HepG2 (cell line): Measurements from ENCODE around the gene BPIFA1. TPM values are rescaled to one million over a fixed set of nuclear protein-coding genes. Genes with fewer than 3 reads are reported as not detected.
A peak's percentile ranks its signal among the peaks of the same experiment; 100 is the strongest.

Experiments
- ATF1 ChIP-seq: IDR thresholded peaks from 2 replicates; pipeline ENCODE4 v1.6.1; 2016; ENCODE audit warnings: mild to moderate bottlenecking, control low read depth
- CBX5 ChIP-seq: sonication (generic); formaldehyde crosslinking; IDR thresholded peaks from 2 replicates; pipeline ENCODE4 v1.4.0; 2020; ENCODE audit warnings: missing genetic modification reagents, borderline replicate concordance
- FOXA1 ChIP-seq, 2 experiments: fragments of 450-650 bp in 1 of 2; sonication (generic) in 1 of 2; formaldehyde crosslinking in 1 of 2; IDR thresholded peaks; 2 replicates each; pipeline versions ENCODE4 v1.4.0 to v1.6.1; 2016 to 2020; ENCODE audit warnings: missing genetic modification reagents in 1 of 2
- HOXA3 ChIP-seq: sonication (generic); formaldehyde crosslinking; IDR thresholded peaks from 2 replicates; pipeline ENCODE4 v1.5.0; 2020; ENCODE audit warnings: missing genetic modification reagents
- NFRKB ChIP-seq: fragments of 450-650 bp; IDR thresholded peaks from 2 replicates; pipeline ENCODE4 v1.6.1; 2017
- RXRA ChIP-seq: sonication (generic); formaldehyde crosslinking; IDR thresholded peaks from 2 replicates; pipeline ENCODE4 v1.5.1; 2020; ENCODE audit warnings: missing genetic modification reagents
- SETDB1 ChIP-seq: sonication (generic); formaldehyde crosslinking; IDR thresholded peaks from 2 replicates; pipeline ENCODE4 v1.5.1; 2020; ENCODE audit warnings: missing genetic modification reagents, mild to moderate bottlenecking, borderline replicate concordance
- SMARCE1 ChIP-seq: fragments of 450-650 bp; IDR thresholded peaks from 2 replicates; pipeline ENCODE4 v1.6.1; 2017; ENCODE audit warnings: borderline replicate concordance
- TBX2 ChIP-seq: sonication (generic); formaldehyde crosslinking; IDR thresholded peaks from 2 replicates; pipeline ENCODE4 v1.5.0; 2020; ENCODE audit warnings: missing genetic modification reagents, mild to moderate bottlenecking, borderline replicate concordance
- ZNF17 ChIP-seq: sonication (generic); formaldehyde crosslinking; IDR thresholded peaks from 2 replicates; pipeline ENCODE4 v1.5.0; 2020; ENCODE audit warnings: mild to moderate bottlenecking, missing genetic modification reagents
- ZNF431 ChIP-seq: sonication (generic); formaldehyde crosslinking; IDR thresholded peaks from 2 replicates; pipeline ENCODE4 v1.9.0; 2022; ENCODE audit warnings: missing genetic modification reagents, low read depth, mild to moderate bottlenecking, borderline replicate concordance
- ZNF552 ChIP-seq: sonication (generic); formaldehyde crosslinking; IDR thresholded peaks from 2 replicates; pipeline ENCODE4 v1.9.0; 2022; ENCODE audit warnings: missing genetic modification reagents, mild to moderate bottlenecking, borderline replicate concordance
- polyA plus RNA-seq, 8 experiments: library from polyadenylated mRNA; depleted of rRNA in 3 of 8; stranded (reverse) in 7 of 8; unstranded in 1 of 8; fragments of >200 nt; fragmentation: Illumina TruSeq in 4 of 8; extraction: Trizol in 4 of 8; gene quantifications; 2 replicates each; pipeline versions ENCODE4 v1.2.1 to v1.2.3, GENCODE V29; 2011 to 2016; ENCODE audit warnings: low read depth in 4 of 8, missing spikeins in 1 of 8, mixed read lengths in 1 of 8; ENCODE audit not compliant: insufficient read depth in 1 of 8
- total RNA-seq, 5 experiments: library from RNA; depleted of rRNA; stranded (reverse); fragments of >200 nt; fragmentation: Illumina TruSeq; extraction: Trizol; gene quantifications; 2 replicates each; pipeline ENCODE4 v1.2.3, GENCODE V29; 2016; ENCODE audit warnings: low read depth in 1 of 5
- TF ChIP-seq, protein P1 (sequence below): sonication (generic); formaldehyde crosslinking; IDR thresholded peaks from 2 replicates; pipeline ENCODE4 v1.4.0; 2020; ENCODE audit warnings: missing genetic modification reagents
- TF ChIP-seq, protein P2 (sequence below): IDR thresholded peaks from 2 replicates; pipeline ENCODE4 v1.6.1; 2016
- TF ChIP-seq, protein P3 (sequence below): IDR thresholded peaks from 2 replicates; pipeline ENCODE4 v1.6.1; 2012; ENCODE audit warnings: inconsistent platforms
- TF ChIP-seq, protein P4 (sequence below): sonication (generic); formaldehyde crosslinking; IDR thresholded peaks from 2 replicates; pipeline ENCODE4 v1.5.1; 2020; ENCODE audit warnings: mild to moderate bottlenecking, missing genetic modification reagents
- TF ChIP-seq, protein P5 (sequence below): sonication (generic); formaldehyde crosslinking; conservative IDR thresholded peaks from 2 replicates; pipeline ENCODE4 v1.4.0; 2020; ENCODE audit warnings: missing genetic modification reagents
- TF ChIP-seq, protein P6 (sequence below): sonication (generic); formaldehyde crosslinking; IDR thresholded peaks from 2 replicates; pipeline ENCODE4 v1.5.1; 2020; ENCODE audit warnings: missing genetic modification reagents, mild to moderate bottlenecking, borderline replicate concordance

Gene BPIFA1
- total and polyA plus RNA-seq, 2 of the 13 experiments (the other 11 are each of a cell fraction or from before 2014, with no cell fraction given), result not detected

DNA sequence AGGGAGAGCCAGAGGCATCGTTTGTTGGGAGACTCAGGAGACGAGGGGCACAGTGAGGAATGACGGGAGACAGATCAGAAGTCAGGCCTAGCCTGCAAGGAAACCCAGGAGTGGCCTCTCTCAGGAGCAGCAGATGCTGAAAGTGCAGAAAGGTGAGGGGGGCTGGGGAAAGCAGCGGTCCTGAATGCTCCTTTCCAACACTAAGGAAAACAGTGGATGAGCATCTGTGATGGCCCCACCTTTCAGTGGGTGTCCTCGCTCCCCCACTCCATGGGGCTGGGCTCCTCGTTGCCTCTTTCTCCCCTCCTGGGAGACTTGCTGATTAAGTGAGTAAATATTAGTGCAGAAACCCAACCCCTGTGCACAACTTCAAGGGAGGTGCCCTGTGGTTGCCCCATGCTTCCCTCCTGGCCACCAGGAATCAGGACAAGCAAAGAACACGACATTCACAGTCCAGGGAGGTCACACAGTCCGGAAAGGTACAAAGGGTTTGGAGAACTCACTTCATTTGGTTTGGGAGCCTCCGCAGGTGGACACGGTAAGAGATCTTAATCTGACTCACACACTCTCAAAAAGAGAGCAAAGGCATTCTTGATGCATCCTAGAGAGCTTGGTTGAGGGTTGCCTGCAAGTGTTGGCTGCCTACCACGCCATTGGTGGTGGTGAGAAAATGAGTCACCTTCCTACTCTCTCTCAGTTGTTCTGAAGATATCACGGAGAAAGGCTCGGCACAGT lies 37.5 kb downstream of the BPIFA1 start (continued):
- TF ChIP-seq, protein P1, sequence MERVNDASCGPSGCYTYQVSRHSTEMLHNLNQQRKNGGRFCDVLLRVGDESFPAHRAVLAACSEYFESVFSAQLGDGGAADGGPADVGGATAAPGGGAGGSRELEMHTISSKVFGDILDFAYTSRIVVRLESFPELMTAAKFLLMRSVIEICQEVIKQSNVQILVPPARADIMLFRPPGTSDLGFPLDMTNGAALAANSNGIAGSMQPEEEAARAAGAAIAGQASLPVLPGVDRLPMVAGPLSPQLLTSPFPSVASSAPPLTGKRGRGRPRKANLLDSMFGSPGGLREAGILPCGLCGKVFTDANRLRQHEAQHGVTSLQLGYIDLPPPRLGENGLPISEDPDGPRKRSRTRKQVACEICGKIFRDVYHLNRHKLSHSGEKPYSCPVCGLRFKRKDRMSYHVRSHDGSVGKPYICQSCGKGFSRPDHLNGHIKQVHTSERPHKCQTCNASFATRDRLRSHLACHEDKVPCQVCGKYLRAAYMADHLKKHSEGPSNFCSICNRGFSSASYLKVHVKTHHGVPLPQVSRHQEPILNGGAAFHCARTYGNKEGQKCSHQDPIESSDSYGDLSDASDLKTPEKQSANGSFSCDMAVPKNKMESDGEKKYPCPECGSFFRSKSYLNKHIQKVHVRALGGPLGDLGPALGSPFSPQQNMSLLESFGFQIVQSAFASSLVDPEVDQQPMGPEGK (CRISPR knock-in tag), result no peak; the same call in 1 of the 2 replicates
- TF ChIP-seq ATF1 (CRISPR knock-in tag), result 0 out of 2 replicates have a peak, but pooled peaks have one; percentile 18
- 0 out of 2 replicates have a peak, but pooled peaks have one; percentile 8 for TF ChIP-seq TBX2
- TF ChIP-seq CBX5 (CRISPR knock-in tag), result peak; percentile 18; the same call in 1 of the 2 replicates
- TF ChIP-seq, protein P2, sequence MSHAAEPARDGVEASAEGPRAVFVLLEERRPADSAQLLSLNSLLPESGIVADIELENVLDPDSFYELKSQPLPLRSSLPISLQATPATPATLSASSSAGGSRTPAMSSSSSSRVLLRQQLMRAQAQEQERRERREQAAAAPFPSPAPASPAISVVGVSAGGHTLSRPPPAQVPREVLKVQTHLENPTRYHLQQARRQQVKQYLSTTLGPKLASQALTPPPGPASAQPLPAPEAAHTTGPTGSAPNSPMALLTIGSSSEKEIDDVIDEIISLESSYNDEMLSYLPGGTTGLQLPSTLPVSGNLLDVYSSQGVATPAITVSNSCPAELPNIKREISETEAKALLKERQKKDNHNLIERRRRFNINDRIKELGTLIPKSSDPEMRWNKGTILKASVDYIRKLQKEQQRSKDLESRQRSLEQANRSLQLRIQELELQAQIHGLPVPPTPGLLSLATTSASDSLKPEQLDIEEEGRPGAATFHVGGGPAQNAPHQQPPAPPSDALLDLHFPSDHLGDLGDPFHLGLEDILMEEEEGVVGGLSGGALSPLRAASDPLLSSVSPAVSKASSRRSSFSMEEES (CRISPR knock-in tag), result no peak
- no peak for TF ChIP-seq NFRKB
- no peak for TF ChIP-seq HOXA3 (CRISPR knock-in tag)
- no peak for TF ChIP-seq FOXA1 (IDR thresholded peaks at IDR 0.05)
- TF ChIP-seq FOXA1 (CRISPR knock-in tag; IDR thresholded peaks at IDR 0.05), result no peak
- TF ChIP-seq ZNF431, result no peak
- TF ChIP-seq, protein P3, sequence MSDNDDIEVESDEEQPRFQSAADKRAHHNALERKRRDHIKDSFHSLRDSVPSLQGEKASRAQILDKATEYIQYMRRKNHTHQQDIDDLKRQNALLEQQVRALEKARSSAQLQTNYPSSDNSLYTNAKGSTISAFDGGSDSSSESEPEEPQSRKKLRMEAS, result 0 out of 2 replicates have a peak, but pooled peaks have one; percentile 20
- TF ChIP-seq, protein P4, sequence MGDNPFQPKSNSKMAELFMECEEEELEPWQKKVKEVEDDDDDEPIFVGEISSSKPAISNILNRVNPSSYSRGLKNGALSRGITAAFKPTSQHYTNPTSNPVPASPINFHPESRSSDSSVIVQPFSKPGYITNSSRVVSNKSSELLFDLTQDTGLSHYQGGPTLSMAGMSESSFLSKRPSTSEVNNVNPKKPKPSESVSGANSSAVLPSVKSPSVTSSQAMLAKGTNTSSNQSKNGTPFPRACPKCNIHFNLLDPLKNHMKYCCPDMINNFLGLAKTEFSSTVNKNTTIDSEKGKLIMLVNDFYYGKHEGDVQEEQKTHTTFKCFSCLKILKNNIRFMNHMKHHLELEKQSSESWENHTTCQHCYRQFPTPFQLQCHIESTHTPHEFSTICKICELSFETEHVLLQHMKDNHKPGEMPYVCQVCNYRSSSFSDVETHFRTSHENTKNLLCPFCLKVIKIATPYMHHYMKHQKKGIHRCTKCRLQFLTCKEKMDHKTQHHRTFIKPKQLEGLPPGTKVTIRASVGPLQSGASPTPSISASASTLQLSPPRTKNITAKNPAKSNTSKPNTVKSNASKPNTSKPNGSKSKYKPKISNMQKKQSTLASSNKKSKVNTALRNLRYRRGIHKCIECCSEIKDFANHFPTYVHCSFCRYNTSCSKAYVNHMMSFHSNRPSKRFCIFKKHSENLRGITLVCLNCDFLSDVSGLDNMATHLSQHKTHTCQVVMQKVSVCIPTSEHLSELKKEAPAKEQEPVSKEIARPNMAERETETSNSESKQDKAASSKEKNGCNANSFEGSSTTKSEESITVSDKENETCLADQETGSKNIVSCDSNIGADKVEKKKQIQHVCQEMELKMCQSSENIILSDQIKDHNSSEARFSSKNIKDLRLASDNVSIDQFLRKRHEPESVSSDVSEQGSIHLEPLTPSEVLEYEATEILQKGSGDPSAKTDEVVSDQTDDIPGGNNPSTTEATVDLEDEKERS (CRISPR knock-in tag), result no peak
- TF ChIP-seq SETDB1, result no peak
- no peak for TF ChIP-seq SMARCE1
- TF ChIP-seq RXRA (CRISPR knock-in tag), result 0 out of 2 replicates have a peak, but pooled peaks have one; percentile 43
- no peak for TF ChIP-seq ZNF552
- TF ChIP-seq, protein P5, sequence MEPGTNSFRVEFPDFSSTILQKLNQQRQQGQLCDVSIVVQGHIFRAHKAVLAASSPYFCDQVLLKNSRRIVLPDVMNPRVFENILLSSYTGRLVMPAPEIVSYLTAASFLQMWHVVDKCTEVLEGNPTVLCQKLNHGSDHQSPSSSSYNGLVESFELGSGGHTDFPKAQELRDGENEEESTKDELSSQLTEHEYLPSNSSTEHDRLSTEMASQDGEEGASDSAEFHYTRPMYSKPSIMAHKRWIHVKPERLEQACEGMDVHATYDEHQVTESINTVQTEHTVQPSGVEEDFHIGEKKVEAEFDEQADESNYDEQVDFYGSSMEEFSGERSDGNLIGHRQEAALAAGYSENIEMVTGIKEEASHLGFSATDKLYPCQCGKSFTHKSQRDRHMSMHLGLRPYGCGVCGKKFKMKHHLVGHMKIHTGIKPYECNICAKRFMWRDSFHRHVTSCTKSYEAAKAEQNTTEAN, result no peak
- TF ChIP-seq ZNF17 (CRISPR knock-in tag), result no peak
- TF ChIP-seq, protein P6, sequence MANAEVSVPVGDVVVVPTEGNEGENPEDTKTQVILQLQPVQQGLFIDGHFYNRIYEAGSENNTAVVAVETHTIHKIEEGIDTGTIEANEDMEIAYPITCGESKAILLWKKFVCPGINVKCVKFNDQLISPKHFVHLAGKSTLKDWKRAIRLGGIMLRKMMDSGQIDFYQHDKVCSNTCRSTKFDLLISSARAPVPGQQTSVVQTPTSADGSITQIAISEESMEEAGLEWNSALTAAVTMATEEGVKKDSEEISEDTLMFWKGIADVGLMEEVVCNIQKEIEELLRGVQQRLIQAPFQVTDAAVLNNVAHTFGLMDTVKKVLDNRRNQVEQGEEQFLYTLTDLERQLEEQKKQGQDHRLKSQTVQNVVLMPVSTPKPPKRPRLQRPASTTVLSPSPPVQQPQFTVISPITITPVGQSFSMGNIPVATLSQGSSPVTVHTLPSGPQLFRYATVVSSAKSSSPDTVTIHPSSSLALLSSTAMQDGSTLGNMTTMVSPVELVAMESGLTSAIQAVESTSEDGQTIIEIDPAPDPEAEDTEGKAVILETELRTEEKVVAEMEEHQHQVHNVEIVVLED (CRISPR knock-in tag), result 0 out of 2 replicates have a peak, but pooled peaks have one; percentile 17
